HepG2 (cell line): ENCODE data around the gene ETV1. TPM values are rescaled to one million over a fixed set of nuclear protein-coding genes. Genes with fewer than 3 reads are reported as not detected.

Experiments used
- ATAC-seq: fragments of 200-7000 bp; cut with Tn5 transposase; 3 replicates; pipeline ENCODE4 v1.9.1; 2020; ENCODE audit warnings: mild to moderate bottlenecking, moderate library complexity
- BruUV-seq: library from RNA; stranded (reverse); fragments of 400-500 nt; replicated peaks from 2 replicates; lab custom pipeline; 2021; lab: Mats Ljungman, UMichigan
- CTCF ChIA-PET: fragments of 300-600 bp; formaldehyde crosslinking; extraction: SDS; loops from one replicate; lab custom pipeline; 2021; ENCODE audit warnings: low total read pairs, inconsistent platforms, low intra/inter-chr PET ratio; lab: Yijun Ruan, JAX
- POLR2A ChIA-PET: fragments of 350-600 bp; sonication (Branson Sonifier 250); formaldehyde crosslinking; loops from one replicate; lab custom pipeline; 2020; ENCODE audit warnings: antibody characterized with exemption, inconsistent platforms; lab: Yijun Ruan, JAX
- DNase-seq: peaks from one replicate; pipeline ENCODE4 v3.0.0-alpha.2; 2015; ENCODE audit warnings: low spot score
- FAIRE-seq: peaks from 3 replicates; lab custom pipeline; 2011; peaks lifted over from hg19 to GRCh38; lab: Jason Lieb, UNC
- H2AFZ ChIP-seq: one replicate; pipeline ENCODE4 v1.6.1; 2011; ENCODE audit warnings: low read length, inconsistent platforms
- H3K27ac ChIP-seq: fragments of 300-600 bp; 3 replicates; pipeline ENCODE4 v1.8.0; 2011; ENCODE audit warnings: mixed run types, mild to moderate bottlenecking, mixed read lengths, low read length, inconsistent platforms; ENCODE audit not compliant: insufficient read depth; ENCODE audit errors: extremely low read length
- H3K27me3 ChIP-seq, 2 experiments: fragments of 200-600 bp in 1 of 2; 2 replicates in 1 of 2; 3 replicates in 1 of 2; pipeline versions ENCODE4 v1.6.0 to v1.8.0; 2011; ENCODE audit warnings: low read length in 2 of 2, mild to moderate bottlenecking in 2 of 2, moderate library complexity in 2 of 2, inconsistent platforms in 1 of 2; ENCODE audit not compliant: insufficient read depth in 2 of 2, control insufficient read depth in 1 of 2
- H3K36me3 ChIP-seq, 2 experiments: fragments of 200-600 bp in 1 of 2; replicated peaks in 1 of 2; 2 replicates in 1 of 2; 3 replicates in 1 of 2; pipeline versions ENCODE4 v1.5.1 to v1.8.0; 2011; ENCODE audit warnings: low read length in 2 of 2, inconsistent platforms in 1 of 2; ENCODE audit not compliant: insufficient read depth in 2 of 2, control insufficient read depth in 1 of 2
- H3K4me1 ChIP-seq: 2 replicates; pipeline ENCODE4 v1.5.1; 2012; ENCODE audit warnings: low read length, inconsistent platforms; ENCODE audit not compliant: insufficient read depth
- H3K4me2 ChIP-seq: 2 replicates; pipeline ENCODE4 v1.6.0; 2011; ENCODE audit warnings: low read depth, low read length, inconsistent platforms
- H3K4me3 ChIP-seq, 3 experiments: fragments of 200-600 bp in 1 of 3; sonication (generic), shearing (Covaris generic) in 1 of 3; replicated peaks in 1 of 3; 2 replicates each; pipeline ENCODE4 v1.5.1; 2011 to 2016; ENCODE audit warnings: low read length in 3 of 3, inconsistent platforms in 2 of 3, low read depth in 2 of 3, mild to moderate bottlenecking in 2 of 3, control low read depth in 1 of 3, mixed read lengths in 1 of 3; ENCODE audit not compliant: insufficient read depth in 1 of 3
- H3K79me2 ChIP-seq: one replicate; pipeline ENCODE4 v1.6.1; 2011; ENCODE audit warnings: low read length, inconsistent platforms; ENCODE audit not compliant: insufficient read depth
- H3K9ac ChIP-seq: 2 replicates; pipeline ENCODE4 v1.6.0; 2011; ENCODE audit warnings: mild to moderate bottlenecking, low read depth, low read length, inconsistent platforms; ENCODE audit not compliant: insufficient read depth
- H3K9me3 ChIP-seq: 2 replicates; pipeline ENCODE4 v1.5.1; 2012; ENCODE audit warnings: mild to moderate bottlenecking, low read length
- H4K20me1 ChIP-seq: 2 replicates; pipeline ENCODE4 v1.6.0; 2011; ENCODE audit warnings: inconsistent platforms, mild to moderate bottlenecking, low read length, moderate library complexity; ENCODE audit not compliant: insufficient read depth
- ETV6 ChIP-seq: sonication (generic); formaldehyde crosslinking; conservative IDR thresholded peaks from 2 replicates; pipeline ENCODE4 v1.4.0; 2020; ENCODE audit warnings: missing genetic modification reagents
- GPN1 ChIP-seq: sonication (generic); formaldehyde crosslinking; IDR thresholded peaks from 2 replicates; pipeline ENCODE4 v1.5.1; 2020; ENCODE audit warnings: missing genetic modification reagents, borderline replicate concordance
- GZF1 ChIP-seq: sonication (generic); formaldehyde crosslinking; IDR thresholded peaks from 2 replicates; pipeline ENCODE4 v1.5.1; 2020; ENCODE audit warnings: mild to moderate bottlenecking, missing genetic modification reagents
- HNRNPUL1 ChIP-seq: fragments of 200-400 bp; formaldehyde crosslinking; IDR thresholded peaks from 2 replicates; pipeline ENCODE4 v1.6.1; 2017; ENCODE audit warnings: low read depth, mild to moderate bottlenecking, low read length, moderate library complexity
- ISX ChIP-seq: sonication (generic); formaldehyde crosslinking; conservative IDR thresholded peaks from 2 replicates; pipeline ENCODE4 v1.5.0; 2020; ENCODE audit warnings: missing genetic modification reagents
- KLF11 ChIP-seq: IDR thresholded peaks from 2 replicates; pipeline ENCODE4 v1.6.1; 2016; ENCODE audit warnings: missing compliant biosample characterization
- PAF1 ChIP-seq: IDR thresholded peaks from 2 replicates; pipeline ENCODE4 v1.6.1; 2016; ENCODE audit warnings: missing genetic modification reagents, missing compliant biosample characterization
- PHF8 ChIP-seq: sonication (generic); formaldehyde crosslinking; IDR thresholded peaks from 2 replicates; pipeline ENCODE4 v1.5.0; 2020; ENCODE audit warnings: missing genetic modification reagents
- POGZ ChIP-seq: sonication (generic); formaldehyde crosslinking; IDR thresholded peaks from 2 replicates; pipeline ENCODE4 v1.4.0; 2020; ENCODE audit warnings: mild to moderate bottlenecking, missing genetic modification reagents
- RFX3 ChIP-seq: IDR thresholded peaks from 2 replicates; pipeline ENCODE4 v1.6.1; 2016; ENCODE audit warnings: missing biosample characterization, missing genetic modification reagents
- SCMH1 ChIP-seq: sonication (generic); formaldehyde crosslinking; IDR thresholded peaks from 2 replicates; pipeline ENCODE4 v1.9.0; 2021; ENCODE audit warnings: missing genetic modification reagents, mild to moderate bottlenecking, borderline replicate concordance
- THAP11 ChIP-seq: IDR thresholded peaks from 2 replicates; pipeline ENCODE4 v1.6.1; 2016; ENCODE audit warnings: missing biosample characterization, missing genetic modification reagents
- ZNF33A ChIP-seq: sonication (generic); formaldehyde crosslinking; IDR thresholded peaks from 2 replicates; pipeline ENCODE4 v1.5.1; 2020; ENCODE audit warnings: missing genetic modification reagents, mild to moderate bottlenecking, moderate library complexity, borderline replicate concordance
- WGBS: methylation state at CpG from one replicate; pipeline ENCODE4 v1.1.6; 2017; ENCODE audit warnings: low lambda C conversion rate; 5-methylcytosine and 5-hydroxymethylcytosine counted together
- in situ Hi-C: cut with HindIII; loops from 2 replicates; pipeline ENCODE4 v1.10.0; 2017; ENCODE audit warnings: low pct_unique_long_range_greater_than_20kb; ENCODE audit not compliant: extremely low pct_ligation_motif_present
- intact Hi-C: fragments of 100-400 bp; cut with micrococcal nuclease; formaldehyde crosslinking; loops from one replicate; pipeline ENCODE4 v1.10.0; 2022; ENCODE audit not compliant: unreplicated experiment
- polyA plus RNA-seq, 8 experiments: library from polyadenylated mRNA; depleted of rRNA in 3 of 8; stranded (reverse) in 7 of 8; unstranded in 1 of 8; fragments of >200 nt; fragmentation: Illumina TruSeq in 4 of 8; extraction: Trizol in 4 of 8; gene quantifications; 2 replicates each; pipeline versions ENCODE4 v1.2.1 to v1.2.3, GENCODE V29; 2011 to 2016; ENCODE audit warnings: low read depth in 4 of 8, missing spikeins in 1 of 8, mixed read lengths in 1 of 8; ENCODE audit not compliant: insufficient read depth in 1 of 8
- total RNA-seq, 5 experiments: library from RNA; depleted of rRNA; stranded (reverse); fragments of >200 nt; fragmentation: Illumina TruSeq; extraction: Trizol; gene quantifications; 2 replicates each; pipeline ENCODE4 v1.2.3, GENCODE V29; 2016; ENCODE audit warnings: low read depth in 1 of 5
- TF ChIP-seq, protein P1 (sequence below): sonication (generic); formaldehyde crosslinking; IDR thresholded peaks from 2 replicates; pipeline ENCODE4 v1.4.0; 2020; ENCODE audit warnings: mild to moderate bottlenecking, missing genetic modification reagents
- TF ChIP-seq, protein P2 (sequence below): sonication (generic); formaldehyde crosslinking; IDR thresholded peaks from 2 replicates; pipeline ENCODE4 v1.4.0; 2020; ENCODE audit warnings: missing genetic modification reagents, low read depth, mild to moderate bottlenecking, borderline replicate concordance
- TF ChIP-seq, protein P3 (sequence below): sonication (generic); formaldehyde crosslinking; IDR thresholded peaks from 2 replicates; pipeline ENCODE4; 2020; ENCODE audit warnings: missing genetic modification reagents, mild to moderate bottlenecking, borderline replicate concordance
- TF ChIP-seq, protein P4 (sequence below): sonication (generic); formaldehyde crosslinking; conservative IDR thresholded peaks from 2 replicates; pipeline ENCODE4 v1.4.0; 2020; ENCODE audit warnings: mild to moderate bottlenecking, missing genetic modification reagents, moderate library complexity

Gene ETV1
- total and polyA plus RNA-seq, 2 of the 13 experiments (the other 11 are each of a cell fraction or from before 2014, with no cell fraction given) = 0.04 to 0.24 TPM

DNA sequence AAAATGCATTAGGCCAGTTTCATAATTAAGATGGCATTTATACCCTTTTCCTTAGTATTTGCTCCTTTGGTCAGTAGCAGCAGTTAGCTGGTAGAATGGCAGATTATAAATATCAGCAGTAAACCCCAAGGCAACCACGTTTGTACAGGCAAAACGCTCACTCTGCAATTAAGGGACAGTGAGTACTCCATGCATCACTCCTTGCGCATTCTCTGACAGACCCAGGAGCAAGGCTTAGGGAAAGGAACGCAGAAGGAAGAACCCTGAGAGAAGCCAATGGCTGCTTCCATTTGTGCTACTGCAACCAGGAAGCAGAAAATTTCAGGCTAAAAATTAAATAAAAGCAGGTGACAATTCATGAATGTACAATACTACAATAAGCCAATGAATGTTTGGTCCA is 12.9 kb downstream of the ETV1 start:
- Histone ChIP-seq H3K79me2 (no peaks in the 10 kb centered on the region), H3K4me2 (no peak overlapping the region), H2AFZ (no peak overlapping the region), H3K9ac (no peak overlapping the region), H3K4me1 (no peaks in the 10 kb centered on the region), H3K36me3 (no peaks in the 10 kb centered on the region), H3K9me3 (peaks cover 33% of the 10 kb centered on the region), H3K27ac (no peak overlapping the region), H3K4me3 (no peak overlapping the region), H4K20me1 (no peaks in the 10 kb centered on the region), H3K27me3 (no peaks in the 10 kb centered on the region)
- no TSS peak for BruUV-seq
- in situ Hi-C loops (no loop called here), intact Hi-C loops (no loop called here)
- no peak for ATAC-seq
- 51% methylated on average over 4 of the region's 4 CpGs for WGBS
- ChIA-PET CTCF (no interaction called here), POLR2A (no interaction called here)
- FAIRE-seq = no peak
- DNase-seq = no peak
- TF ChIP-seq, protein P1, sequence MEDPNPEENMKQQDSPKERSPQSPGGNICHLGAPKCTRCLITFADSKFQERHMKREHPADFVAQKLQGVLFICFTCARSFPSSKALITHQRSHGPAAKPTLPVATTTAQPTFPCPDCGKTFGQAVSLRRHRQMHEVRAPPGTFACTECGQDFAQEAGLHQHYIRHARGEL (CRISPR knock-in tag) = no peak
- TF ChIP-seq ZNF33A (CRISPR knock-in tag) = no peak
- no peak for TF ChIP-seq SCMH1
- TF ChIP-seq, protein P2, sequence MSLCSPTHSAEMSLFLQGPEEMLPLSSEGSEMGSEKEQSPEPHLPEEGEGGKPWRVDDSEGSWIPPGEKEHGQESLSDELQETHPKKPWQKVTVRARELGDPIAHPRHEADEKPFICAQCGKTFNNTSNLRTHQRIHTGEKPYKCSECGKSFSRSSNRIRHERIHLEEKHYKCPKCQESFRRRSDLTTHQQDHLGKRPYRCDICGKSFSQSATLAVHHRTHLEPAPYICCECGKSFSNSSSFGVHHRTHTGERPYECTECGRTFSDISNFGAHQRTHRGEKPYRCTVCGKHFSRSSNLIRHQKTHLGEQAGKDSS (CRISPR knock-in tag) = no peak
- no peak for TF ChIP-seq GPN1
- TF ChIP-seq RFX3 (CRISPR knock-in tag) = no peak
- TF ChIP-seq KLF11 (CRISPR knock-in tag) = no peak
- TF ChIP-seq ISX (CRISPR knock-in tag) = no peak
- TF ChIP-seq PHF8 (CRISPR knock-in tag) = no peak
- no peak for TF ChIP-seq THAP11 (CRISPR knock-in tag)
- TF ChIP-seq, protein P3, sequence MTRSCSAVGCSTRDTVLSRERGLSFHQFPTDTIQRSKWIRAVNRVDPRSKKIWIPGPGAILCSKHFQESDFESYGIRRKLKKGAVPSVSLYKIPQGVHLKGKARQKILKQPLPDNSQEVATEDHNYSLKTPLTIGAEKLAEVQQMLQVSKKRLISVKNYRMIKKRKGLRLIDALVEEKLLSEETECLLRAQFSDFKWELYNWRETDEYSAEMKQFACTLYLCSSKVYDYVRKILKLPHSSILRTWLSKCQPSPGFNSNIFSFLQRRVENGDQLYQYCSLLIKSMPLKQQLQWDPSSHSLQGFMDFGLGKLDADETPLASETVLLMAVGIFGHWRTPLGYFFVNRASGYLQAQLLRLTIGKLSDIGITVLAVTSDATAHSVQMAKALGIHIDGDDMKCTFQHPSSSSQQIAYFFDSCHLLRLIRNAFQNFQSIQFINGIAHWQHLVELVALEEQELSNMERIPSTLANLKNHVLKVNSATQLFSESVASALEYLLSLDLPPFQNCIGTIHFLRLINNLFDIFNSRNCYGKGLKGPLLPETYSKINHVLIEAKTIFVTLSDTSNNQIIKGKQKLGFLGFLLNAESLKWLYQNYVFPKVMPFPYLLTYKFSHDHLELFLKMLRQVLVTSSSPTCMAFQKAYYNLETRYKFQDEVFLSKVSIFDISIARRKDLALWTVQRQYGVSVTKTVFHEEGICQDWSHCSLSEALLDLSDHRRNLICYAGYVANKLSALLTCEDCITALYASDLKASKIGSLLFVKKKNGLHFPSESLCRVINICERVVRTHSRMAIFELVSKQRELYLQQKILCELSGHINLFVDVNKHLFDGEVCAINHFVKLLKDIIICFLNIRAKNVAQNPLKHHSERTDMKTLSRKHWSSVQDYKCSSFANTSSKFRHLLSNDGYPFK = no peak
- TF ChIP-seq GZF1 (CRISPR knock-in tag) = no peak
- TF ChIP-seq POGZ (CRISPR knock-in tag) = no peak
- TF ChIP-seq, protein P4, sequence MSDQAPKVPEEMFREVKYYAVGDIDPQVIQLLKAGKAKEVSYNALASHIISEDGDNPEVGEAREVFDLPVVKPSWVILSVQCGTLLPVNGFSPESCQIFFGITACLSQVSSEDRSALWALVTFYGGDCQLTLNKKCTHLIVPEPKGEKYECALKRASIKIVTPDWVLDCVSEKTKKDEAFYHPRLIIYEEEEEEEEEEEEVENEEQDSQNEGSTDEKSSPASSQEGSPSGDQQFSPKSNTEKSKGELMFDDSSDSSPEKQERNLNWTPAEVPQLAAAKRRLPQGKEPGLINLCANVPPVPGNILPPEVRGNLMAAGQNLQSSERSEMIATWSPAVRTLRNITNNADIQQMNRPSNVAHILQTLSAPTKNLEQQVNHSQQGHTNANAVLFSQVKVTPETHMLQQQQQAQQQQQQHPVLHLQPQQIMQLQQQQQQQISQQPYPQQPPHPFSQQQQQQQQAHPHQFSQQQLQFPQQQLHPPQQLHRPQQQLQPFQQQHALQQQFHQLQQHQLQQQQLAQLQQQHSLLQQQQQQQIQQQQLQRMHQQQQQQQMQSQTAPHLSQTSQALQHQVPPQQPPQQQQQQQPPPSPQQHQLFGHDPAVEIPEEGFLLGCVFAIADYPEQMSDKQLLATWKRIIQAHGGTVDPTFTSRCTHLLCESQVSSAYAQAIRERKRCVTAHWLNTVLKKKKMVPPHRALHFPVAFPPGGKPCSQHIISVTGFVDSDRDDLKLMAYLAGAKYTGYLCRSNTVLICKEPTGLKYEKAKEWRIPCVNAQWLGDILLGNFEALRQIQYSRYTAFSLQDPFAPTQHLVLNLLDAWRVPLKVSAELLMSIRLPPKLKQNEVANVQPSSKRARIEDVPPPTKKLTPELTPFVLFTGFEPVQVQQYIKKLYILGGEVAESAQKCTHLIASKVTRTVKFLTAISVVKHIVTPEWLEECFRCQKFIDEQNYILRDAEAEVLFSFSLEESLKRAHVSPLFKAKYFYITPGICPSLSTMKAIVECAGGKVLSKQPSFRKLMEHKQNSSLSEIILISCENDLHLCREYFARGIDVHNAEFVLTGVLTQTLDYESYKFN = no peak
- no peak for TF ChIP-seq ETV6
- TF ChIP-seq PAF1 = no peak
- no peak for TF ChIP-seq HNRNPUL1
